HPDE6-E6E7 (cell line): ENCODE results near the gene HECTD3.
A peak's percentile ranks its signal among the peaks of the same experiment; 100 is the strongest.
"Not testable (repeated sequence)": the region's sequence is repeated elsewhere in the genome, so short reads cannot be mapped to it uniquely, and the experiment has no call there.

ENCODE experiments used
- DNase-seq: peaks from one replicate; pipeline ENCODE4 v3.0.0; 2011; ENCODE audit warnings: missing footprints; ENCODE audit errors: extremely low spot score

HECTD3 gene

GRCh38 chr1:45014321-45015028 lies 3.4 kb upstream of the HECTD3 start:
- DNase-seq = peak; percentile 59

DNA sequence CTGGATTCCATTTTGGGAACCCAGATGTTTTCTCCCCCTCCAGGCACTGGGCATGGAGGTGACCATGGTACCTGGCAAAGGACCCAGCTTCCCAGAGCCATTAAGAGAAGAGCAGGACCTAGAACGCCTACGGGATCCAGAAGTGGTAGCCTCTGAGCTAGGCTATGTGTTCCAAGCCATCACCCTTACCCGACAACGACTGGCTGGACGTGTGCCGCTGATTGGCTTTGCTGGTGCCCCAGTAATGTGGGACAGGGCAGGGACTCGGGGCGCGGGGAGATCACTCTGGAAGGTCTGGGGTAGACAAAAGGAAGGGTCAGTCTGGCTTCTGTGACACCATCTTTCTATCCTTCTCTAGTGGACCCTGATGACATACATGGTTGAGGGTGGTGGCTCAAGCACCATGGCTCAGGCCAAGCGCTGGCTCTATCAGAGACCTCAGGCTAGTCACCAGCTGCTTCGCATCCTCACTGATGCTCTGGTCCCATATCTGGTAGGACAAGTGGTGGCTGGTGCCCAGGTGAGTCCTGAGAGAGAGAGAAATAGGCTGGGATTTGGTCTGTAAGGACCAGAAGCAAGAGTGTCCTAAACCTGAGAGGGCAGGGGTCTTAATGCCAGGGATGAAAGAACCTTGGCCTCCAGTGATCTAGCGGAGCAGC lies 2.6 kb upstream of the HECTD3 start:
- no peak for DNase-seq

DNA sequence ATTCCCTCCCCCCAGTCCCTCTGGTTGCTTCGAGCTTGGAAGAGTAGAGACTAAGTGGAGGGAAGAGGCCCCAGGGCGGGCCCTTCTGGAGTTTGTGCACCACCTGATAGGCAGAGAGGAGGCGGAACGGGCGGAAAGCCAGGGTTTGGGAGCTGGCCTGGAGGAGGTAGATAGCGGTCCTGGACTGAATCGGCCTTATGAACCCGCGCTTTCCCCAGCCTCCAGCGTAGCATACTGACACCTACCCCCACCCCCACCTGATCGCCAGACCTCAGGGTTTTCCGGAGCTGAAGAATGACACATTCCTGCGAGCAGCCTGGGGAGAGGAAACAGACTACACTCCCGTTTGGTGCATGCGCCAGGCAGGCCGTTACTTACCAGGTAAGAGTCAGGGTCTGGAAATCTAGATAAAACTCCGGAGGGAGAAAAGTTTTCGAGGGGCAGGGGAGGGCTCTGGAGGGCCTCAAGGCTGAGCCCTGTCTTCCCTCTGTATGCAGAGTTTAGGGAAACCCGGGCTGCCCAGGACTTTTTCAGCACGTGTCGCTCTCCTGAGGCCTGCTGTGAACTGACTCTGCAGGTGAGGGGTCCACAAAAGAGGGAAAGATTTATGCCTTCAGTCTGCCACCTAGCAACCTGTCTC lies 1.6 kb upstream of the HECTD3 start:
- peak; percentile 42 for DNase-seq

DNA sequence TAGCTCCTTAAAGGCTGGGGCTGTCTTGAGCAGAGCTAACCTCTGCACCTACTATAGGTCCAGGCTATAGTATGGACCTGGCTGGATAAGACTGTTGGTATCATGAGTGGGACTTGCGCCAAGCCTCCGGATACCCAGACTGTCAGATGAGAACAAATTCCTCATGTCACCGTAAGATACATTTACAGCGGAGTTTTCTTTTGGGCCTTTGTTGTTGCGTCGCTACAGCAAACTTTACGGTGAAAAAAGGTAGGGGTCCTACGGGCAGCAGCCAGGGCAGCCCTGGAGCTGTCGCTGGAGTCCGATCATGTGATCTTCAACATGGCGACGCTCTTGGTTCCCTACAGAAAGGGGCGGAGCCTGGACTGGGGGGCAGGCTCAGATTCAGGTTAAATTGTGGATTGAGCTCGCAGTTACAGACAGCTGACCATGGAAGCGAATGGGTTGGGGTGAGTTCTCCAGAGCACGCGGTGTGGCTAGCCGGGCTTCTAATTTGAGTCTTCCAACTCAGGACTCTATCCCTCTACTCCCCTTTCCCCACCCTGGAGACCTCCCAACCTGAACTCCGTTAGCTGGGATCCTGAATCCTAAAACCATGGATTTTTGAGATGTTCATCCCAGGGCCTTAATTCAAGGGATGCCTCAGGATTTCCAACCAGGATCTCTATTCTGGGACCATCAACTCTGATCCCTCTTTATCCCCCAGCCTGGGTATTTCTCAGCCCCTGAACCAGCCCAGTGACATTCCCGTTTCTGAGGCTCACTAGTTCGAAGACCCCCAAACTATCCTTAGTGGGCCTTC lies 914 bp upstream of the HECTD3 start, which contains the start of gene UROD:
Gene UROD, plus strand, starts transcription at position 418 of the 802 bp plus-strand sequence. Its CDS starts 12 bp downstream, at position 430.
- DNase-seq = peak; percentile 94

GRCh38 chr1:45009956-45010854 lies 919 bp downstream of the HECTD3 start:
- DNase-seq = peak; percentile 54

GRCh38 chr1:45009296-45009865 lies 1.7 kb downstream of the HECTD3 start:
- no peak for DNase-seq

DNA sequence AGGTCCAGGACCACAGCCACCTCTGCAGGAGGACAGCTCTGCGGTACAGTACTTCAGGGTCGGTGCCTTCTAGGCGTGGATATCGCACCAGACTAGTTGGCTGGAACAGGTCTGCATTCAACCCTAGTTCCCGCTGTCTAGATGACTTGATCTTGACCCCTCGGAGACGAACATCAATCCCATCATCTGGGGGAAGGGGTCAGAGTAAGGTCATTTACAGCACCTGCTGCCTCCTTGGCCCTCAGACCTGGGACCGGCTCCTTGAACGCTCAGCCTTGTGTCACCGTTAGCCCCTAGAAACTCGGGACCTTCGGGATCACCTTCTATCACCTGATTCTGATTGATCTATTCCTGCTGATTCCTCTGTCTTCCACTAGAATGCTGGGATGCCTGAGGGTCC lies 2.6 kb downstream of the HECTD3 start:
- DNase-seq = no peak

DNA sequence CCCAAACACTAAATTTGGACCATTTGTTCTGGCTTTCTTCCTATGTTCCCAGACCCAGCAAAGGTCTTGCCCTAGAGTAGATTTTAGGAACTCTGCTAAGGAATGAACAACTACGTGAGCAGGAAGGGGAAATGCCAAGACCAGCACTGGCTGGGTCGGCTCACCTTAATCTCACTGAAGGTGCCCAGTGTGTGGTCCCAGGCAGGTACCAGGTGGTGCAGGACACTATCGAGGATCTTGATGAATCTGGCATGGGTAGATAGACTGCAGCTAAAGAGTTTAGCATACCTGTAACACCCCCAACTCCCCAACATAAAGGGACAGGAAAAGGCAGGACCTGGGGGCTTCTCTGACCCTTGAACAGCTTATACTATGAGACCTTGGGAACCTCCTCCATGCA lies 3.0 kb downstream of the HECTD3 start:
- DNase-seq = no peak

- DNase-seq = no peak
These were observed 3.8 kb downstream of the HECTD3 start for GRCh38 chr1:45007311-45007710.

DNA sequence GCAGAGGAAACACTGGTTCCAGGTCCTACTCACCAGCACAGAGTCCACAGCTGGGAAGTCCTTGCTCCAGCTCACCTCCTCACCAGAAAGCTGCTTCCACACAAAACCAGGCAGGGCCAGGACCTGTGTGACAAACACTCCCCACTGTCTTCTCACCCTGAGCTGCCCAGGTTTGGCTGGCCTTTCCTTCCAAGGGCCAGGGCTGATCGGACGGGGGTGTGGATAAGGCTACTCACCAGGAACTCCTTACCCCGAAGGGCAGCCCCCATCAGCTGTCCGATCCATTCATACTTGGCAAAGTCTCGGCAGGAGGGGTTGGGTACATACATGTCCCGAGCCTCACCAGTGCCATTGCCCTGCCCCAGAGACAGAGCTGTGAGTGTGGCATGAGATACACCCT lies 5.4 kb downstream of the HECTD3 start:
- DNase-seq = no peak

- DNase-seq = no peak
These were observed 6.7 kb downstream of the HECTD3 start for GRCh38 chr1:45004281-45004920.

- no peak for DNase-seq
These were observed 7.4 kb downstream of the HECTD3 start for GRCh38 chr1:45003741-45004140.

DNA sequence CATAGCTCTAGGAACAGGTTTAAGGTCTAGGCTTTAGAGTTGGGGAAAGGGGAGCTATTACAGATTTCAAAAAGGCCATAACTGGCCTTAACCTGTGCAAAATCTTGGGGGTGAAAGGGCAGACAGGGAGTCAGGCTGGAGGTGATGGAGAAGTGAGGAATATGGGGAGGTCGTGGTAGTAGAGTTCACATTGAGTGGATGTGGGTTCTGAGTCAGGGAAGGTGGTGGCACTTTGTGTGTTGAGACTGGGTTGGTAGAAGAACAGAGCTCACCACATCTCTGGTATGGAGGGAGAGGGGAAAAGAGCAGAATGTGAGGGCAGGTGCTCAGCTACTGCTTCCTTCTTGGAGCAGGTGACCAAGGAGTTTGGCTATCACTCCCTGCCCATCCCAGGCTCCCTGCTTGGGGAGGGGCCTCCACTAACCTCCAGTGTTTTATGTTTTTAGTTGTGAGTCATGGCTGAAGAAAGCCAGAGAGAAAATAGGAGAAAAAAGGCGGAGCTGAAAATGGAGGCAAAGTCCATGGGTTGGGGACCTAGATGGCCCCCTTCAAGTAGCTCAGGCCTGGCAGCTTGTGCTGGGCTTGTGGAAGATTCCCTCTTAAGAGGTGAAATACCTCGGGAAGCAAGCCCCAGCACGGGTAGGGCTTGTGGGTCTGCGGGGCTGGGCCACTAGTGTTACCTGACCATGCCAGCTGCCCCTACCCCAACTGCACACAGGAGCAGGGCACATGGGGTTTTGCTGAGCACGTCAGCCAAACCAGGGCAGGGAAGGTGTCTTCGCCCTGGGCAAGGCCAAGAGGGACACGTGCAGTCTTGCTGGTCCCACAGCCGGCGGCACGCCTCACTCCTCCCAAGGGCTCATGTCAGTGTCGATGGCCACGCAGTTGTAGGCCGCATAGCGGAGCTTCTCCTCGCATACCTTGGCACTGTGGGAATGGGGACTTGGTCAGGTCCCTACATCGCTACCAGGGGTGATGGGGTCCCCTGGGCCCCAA lies 8.2 kb downstream of the HECTD3 start:
- no peak for DNase-seq

DNA sequence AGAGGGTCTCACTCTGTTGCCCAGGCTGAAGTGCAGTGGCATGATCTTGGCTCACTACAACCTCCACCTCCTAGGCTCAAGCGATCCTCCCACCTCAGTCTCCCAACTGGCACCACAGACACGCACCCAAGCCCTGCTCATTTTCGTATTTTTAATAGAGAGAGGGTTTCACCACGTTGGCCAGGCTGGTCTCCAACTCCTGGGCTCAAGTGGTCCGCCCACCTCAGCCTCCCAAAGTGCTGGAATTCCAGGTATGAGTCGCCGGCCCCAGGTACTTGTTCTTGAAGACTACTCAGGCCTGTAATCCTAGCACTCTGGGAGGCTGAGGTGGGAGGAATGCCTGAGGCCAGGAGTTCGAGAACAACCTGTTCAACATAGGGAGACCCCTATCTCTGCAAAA lies 9.5 kb downstream of the HECTD3 start:
- not testable (repeated sequence) for DNase-seq

DNA sequence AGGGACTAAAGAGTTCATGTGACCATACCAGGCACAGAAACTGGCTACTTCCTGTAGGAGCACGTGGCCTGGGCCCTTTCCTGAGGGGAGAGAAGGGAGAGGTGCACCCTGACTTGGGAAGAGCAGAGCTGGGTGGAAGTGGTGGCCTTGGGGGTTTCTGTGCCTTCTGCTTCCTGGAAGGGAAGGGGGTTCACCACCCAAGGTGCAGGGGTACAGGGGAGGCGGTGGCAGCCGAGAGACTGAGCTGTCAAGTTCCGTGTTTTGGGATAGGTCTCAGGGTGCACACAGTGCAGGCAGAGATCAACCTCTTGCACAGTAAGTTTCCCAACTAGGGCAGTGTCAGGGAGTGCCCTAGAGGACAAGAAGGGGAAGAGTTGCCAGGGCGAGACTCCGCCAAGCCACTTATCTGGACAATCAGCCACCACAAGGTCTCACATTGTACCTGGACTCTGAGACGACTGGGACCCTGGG lies 10.1 kb downstream of the HECTD3 start:
- DNase-seq = no peak

DNA sequence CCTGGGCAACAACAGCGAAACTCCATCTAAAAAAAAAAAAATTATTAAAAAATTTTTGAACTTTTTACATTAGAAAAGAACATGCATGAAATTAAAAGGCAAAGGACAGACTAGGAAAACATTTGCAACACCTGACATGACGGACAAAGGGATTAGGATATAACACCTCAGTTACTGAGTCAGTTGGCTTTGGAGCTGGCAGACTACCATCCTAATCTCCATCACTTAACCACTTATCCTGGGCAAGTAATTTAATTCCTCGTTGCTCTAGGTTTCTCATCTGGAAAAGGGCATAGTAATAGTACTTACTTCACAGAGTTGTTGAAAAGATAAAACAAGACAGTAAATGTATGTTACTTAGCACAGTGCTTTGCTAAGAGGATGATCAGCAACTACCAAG lies 11.9 kb downstream of the HECTD3 start:
- no peak for DNase-seq

- no peak for DNase-seq
These were observed 15.5 kb downstream of the HECTD3 start for GRCh38 chr1:44995467-44996238.

DNA sequence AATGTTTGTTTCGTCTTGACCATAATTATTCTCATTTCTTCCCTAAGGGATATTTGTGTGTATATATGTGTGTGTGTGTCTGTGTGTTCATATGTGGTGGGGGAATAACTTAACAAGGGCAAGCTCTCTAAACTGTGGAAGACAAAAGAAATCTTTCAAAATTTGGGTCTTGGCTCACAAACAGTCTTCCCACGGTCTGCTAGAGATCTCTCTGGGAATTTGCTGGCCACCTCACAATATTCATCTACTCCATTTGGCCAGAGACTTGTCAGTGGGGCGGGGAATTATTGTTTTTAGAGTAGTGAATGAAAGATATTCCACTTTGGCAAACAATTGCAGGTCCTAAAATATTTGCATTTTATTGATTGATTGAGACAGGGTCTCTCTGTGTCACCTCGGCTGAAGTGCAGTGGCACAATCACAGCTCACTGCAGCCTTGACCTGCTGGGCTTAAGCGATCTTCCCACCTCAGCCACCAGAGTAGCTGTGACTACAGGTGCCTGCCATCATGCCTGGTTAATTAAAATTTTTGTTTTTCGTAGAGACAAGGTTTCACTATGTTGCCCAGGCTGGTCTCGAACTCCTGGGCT lies 16.7 kb downstream of the HECTD3 start:
- no peak for DNase-seq
